Mesenchymal stem cell (in vitro differentiated cells and primary cell): Measurements from ENCODE around the gene ERGIC1.
A peak's percentile ranks its signal among the peaks of the same experiment; 100 is the strongest.

Source experiments
- DNase-seq: peaks from one replicate; pipeline ENCODE4 v3.0.0-alpha.2; 2013
- H2AFZ ChIP-seq: one replicate; pipeline ENCODE4 v1.6.1; 2013; ENCODE audit warnings: low read depth, mild to moderate bottlenecking, control low read depth, inconsistent platforms, low read length, moderate library complexity
- H2AK5ac ChIP-seq: 2 replicates; pipeline ENCODE4 v1.6.1; 2013; ENCODE audit warnings: low read length, moderate library complexity, mild to moderate bottlenecking, inconsistent platforms; ENCODE audit not compliant: severe bottlenecking
- H2BK120ac ChIP-seq: one replicate; pipeline ENCODE4 v1.6.1; 2013; ENCODE audit warnings: low read depth, mild to moderate bottlenecking, inconsistent platforms, low read length, moderate library complexity
- H2BK12ac ChIP-seq, 2 experiments: one replicate each; pipeline ENCODE4 v1.6.1; 2013; ENCODE audit warnings: inconsistent platforms in 2 of 2, low read length in 2 of 2, mild to moderate bottlenecking in 2 of 2, moderate library complexity in 2 of 2, control low read depth in 1 of 2
- H2BK15ac ChIP-seq: one replicate; pipeline ENCODE4 v1.6.1; 2013; ENCODE audit warnings: mild to moderate bottlenecking, low read depth, inconsistent platforms; ENCODE audit not compliant: poor library complexity, severe bottlenecking
- H2BK5ac ChIP-seq: 2 replicates; pipeline ENCODE4 v1.6.1; 2013; ENCODE audit warnings: low read depth, mild to moderate bottlenecking, low read length, control low read depth, inconsistent platforms; ENCODE audit not compliant: poor library complexity, severe bottlenecking
- H3K14ac ChIP-seq, 2 experiments: one replicate each; pipeline ENCODE4 v1.6.1; 2013; ENCODE audit warnings: inconsistent platforms in 2 of 2, low read length in 2 of 2, control low read depth in 1 of 2, mild to moderate bottlenecking in 1 of 2, moderate library complexity in 1 of 2
- H3K18ac ChIP-seq, 2 experiments: one replicate each; pipeline ENCODE4 v1.6.1; 2013; ENCODE audit warnings: inconsistent platforms in 2 of 2, low read length in 2 of 2, control low read depth in 1 of 2, low read depth in 1 of 2, mild to moderate bottlenecking in 1 of 2
- H3K23ac ChIP-seq, 2 experiments: one replicate each; pipeline ENCODE4 v1.6.1; 2013; ENCODE audit warnings: inconsistent platforms in 2 of 2, low read length in 2 of 2, mild to moderate bottlenecking in 2 of 2, moderate library complexity in 2 of 2, control low read depth in 1 of 2
- H3K27ac ChIP-seq: 2 replicates; pipeline ENCODE4 v1.5.1; 2013; ENCODE audit warnings: mild to moderate bottlenecking, moderate library complexity, low read length, control low read depth, inconsistent platforms; ENCODE audit not compliant: poor library complexity, severe bottlenecking
- H3K27me3 ChIP-seq, 2 experiments: 2 replicates each; pipeline versions ENCODE4 v1.6.1 to v1.7.0; 2013; ENCODE audit warnings: low read length in 2 of 2, mild to moderate bottlenecking in 2 of 2, moderate library complexity in 2 of 2, control low read depth in 1 of 2, inconsistent platforms in 1 of 2; ENCODE audit not compliant: control insufficient read depth in 1 of 2, insufficient read depth in 1 of 2
- H3K36me3 ChIP-seq, 2 experiments: 2 replicates each; pipeline versions ENCODE4 v1.6.1 to v1.7.0; 2013; ENCODE audit warnings: low read length in 2 of 2, control low read depth in 1 of 2, inconsistent platforms in 1 of 2, low read depth in 1 of 2, mild to moderate bottlenecking in 1 of 2; ENCODE audit not compliant: insufficient read depth in 2 of 2, control insufficient read depth in 1 of 2
- H3K4ac ChIP-seq, 2 experiments: one replicate each; pipeline ENCODE4 v1.6.1; 2013; ENCODE audit warnings: inconsistent platforms in 2 of 2, low read length in 2 of 2, mild to moderate bottlenecking in 2 of 2, moderate library complexity in 2 of 2, control low read depth in 1 of 2, low read depth in 1 of 2
- H3K4me1 ChIP-seq: 2 replicates; pipeline ENCODE4 v1.6.1; 2013; ENCODE audit warnings: low read depth, low read length, control low read depth; ENCODE audit not compliant: control insufficient read depth, insufficient read depth
- H3K4me2 ChIP-seq: 2 replicates; pipeline ENCODE4 v1.6.1; 2013; ENCODE audit warnings: low read length, mild to moderate bottlenecking, inconsistent platforms; ENCODE audit not compliant: poor library complexity, severe bottlenecking
- H3K4me3 ChIP-seq, 2 experiments: 2 replicates each; pipeline versions ENCODE4 v1.5.1 to v1.7.0; 2013; ENCODE audit warnings: low read length in 2 of 2, mild to moderate bottlenecking in 2 of 2, control low read depth in 1 of 2, low read depth in 1 of 2; ENCODE audit not compliant: insufficient read depth in 1 of 2
- H3K79me1 ChIP-seq: replicated peaks from 2 replicates; pipeline ENCODE4 v1.6.1; 2013; ENCODE audit warnings: mild to moderate bottlenecking, control low read depth, low read length, inconsistent platforms; ENCODE audit not compliant: poor library complexity, severe bottlenecking
- H3K9ac ChIP-seq: 2 replicates; pipeline ENCODE4 v1.7.0; 2013; ENCODE audit warnings: mild to moderate bottlenecking, low read length, moderate library complexity
- H3K9me3 ChIP-seq: 2 replicates; pipeline ENCODE4 v1.7.0; 2013; ENCODE audit warnings: mild to moderate bottlenecking, low read length; ENCODE audit not compliant: control insufficient read depth
- H4K8ac ChIP-seq: one replicate; pipeline ENCODE4 v1.6.1; 2013; ENCODE audit warnings: inconsistent platforms, mild to moderate bottlenecking, low read length, moderate library complexity
- H4K91ac ChIP-seq: one replicate; pipeline ENCODE4 v1.6.1; 2013; ENCODE audit warnings: mild to moderate bottlenecking, low read length, inconsistent platforms
- WGBS: methylation state at CpG from one replicate; pipeline ENCODE4 v1.1.7; 2013; ENCODE audit warnings: mixed read lengths; 5-methylcytosine and 5-hydroxymethylcytosine counted together

Gene ERGIC1

DNA sequence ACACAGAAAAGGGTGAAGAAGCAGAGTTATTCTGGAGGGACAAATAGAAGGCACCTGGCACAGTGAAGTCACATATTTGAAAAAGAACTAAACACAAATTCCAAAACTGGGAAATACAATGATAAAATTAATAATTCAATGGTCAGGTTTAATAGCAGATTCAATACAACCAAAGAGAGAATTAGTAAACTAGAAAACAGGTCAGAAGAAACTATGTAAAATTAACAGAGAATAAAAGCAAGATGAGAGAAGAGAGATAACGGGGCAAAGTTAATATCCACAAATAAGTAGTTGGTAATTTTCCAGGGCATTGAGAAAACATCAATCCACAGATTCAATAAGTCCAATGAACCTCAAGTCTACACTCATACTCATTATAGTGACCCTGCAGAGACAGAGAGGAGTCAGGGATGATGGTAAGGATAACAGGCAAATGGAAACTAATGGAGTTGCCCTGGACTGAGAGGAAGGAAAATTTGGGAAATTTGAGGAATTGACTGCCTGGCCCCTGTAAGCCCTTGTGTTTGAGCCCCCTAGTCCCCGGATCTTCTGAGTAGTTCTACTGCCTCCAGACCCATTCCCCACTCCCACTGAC is 8.3 kb upstream of the ERGIC1 start:
- DNase-seq = no peak

DNA sequence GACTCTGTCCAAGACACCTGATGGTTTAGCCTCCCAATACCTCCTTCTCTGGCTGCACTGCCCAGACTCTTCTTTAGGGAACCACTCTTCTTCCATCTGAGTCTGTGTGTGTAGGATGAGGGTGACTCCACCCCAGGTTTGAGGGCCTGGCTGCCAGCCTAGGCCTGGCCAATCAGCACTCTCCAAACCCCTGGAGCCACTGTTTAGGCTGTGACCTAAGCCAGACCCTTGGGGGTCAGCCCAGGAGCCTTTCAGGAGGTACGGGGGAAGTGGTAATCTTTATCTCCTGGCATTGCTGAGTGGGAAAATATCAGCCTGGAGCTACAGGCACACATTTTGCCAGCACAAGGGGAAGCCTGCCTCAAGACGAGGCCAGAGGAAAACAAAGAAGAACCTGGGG is 6.2 kb upstream of the ERGIC1 start:
- Histone ChIP-seq H3K27ac (no peak overlapping the region), H3K4ac (no peak overlapping the region), H2BK5ac (no peak overlapping the region), H2BK12ac (no peak overlapping the region), H3K4me3 (no peak overlapping the region), H3K27me3 (no peaks in the 10 kb centered on the region), H3K79me1 (no peaks in the 10 kb centered on the region), H2AFZ (no peak overlapping the region), H3K4me2 (no peak overlapping the region), H2BK120ac (no peak overlapping the region), H3K9me3 (peaks cover 22% of the 10 kb centered on the region), H3K23ac (no peak overlapping the region), H2BK15ac (no peak overlapping the region), H3K18ac (no peak overlapping the region), H3K14ac (no peak overlapping the region), H4K8ac (peak overlapping the region; percentile 7), H3K36me3 (no peaks in the 10 kb centered on the region), H3K4me1 (peaks cover 3% of the 10 kb centered on the region), H2AK5ac (no peak overlapping the region), H4K91ac (no peak overlapping the region), H3K9ac (no peak overlapping the region)
- no peak for DNase-seq
- WGBS = 63% methylated on average over 2 of the region's 2 CpGs

More for the DNA sequence above, 8.3 kb upstream of the ERGIC1 start:
- Histone ChIP-seq H2BK120ac (no peak overlapping the region), H3K4me1 (peaks cover 3% of the 10 kb centered on the region), H3K27me3 (no peaks in the 10 kb centered on the region), H3K9ac (no peak overlapping the region), H2AK5ac (no peak overlapping the region), H4K8ac (no peak overlapping the region), H4K91ac (no peak overlapping the region), H3K23ac (no peak overlapping the region), H2BK5ac (no peak overlapping the region), H3K4me2 (no peak overlapping the region), H3K27ac (no peak overlapping the region), H3K79me1 (no peaks in the 10 kb centered on the region), H2BK15ac (no peak overlapping the region), H2AFZ (no peak overlapping the region), H3K4ac (no peak overlapping the region), H2BK12ac (no peak overlapping the region), H3K9me3 (peaks cover 22% of the 10 kb centered on the region), H3K36me3 (no peaks in the 10 kb centered on the region), H3K14ac (no peak overlapping the region), H3K4me3 (peak overlapping the region in 1 of 2 experiments; percentile 14), H3K18ac (no peak overlapping the region)
- 100% methylated on average over 1 of the region's 2 CpGs for WGBS

DNA sequence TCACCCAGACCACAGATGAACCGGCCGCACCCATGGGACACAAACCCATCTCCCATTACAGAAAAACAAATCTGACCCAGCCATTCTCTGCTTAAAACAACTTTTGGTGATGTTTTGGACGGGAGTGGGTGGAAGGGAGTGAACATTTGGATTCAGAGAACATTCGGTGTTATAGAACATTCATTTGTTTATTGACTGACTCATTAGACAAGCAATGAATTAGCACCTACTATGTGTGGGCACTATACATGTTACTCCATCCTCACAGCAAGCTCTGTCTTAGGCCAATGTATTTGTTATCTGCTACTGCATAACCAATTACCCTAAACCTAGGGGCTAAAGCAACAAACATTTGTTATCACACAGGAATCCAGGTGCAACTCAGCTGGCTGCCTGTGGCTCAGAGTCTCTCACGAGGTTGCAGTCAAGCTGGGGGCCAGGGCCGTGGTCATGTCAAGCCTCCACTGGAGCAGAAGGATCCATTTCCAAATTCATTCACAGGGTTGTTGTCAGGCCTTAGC is 5.1 kb upstream of the ERGIC1 start:
- Histone ChIP-seq H3K27ac (no peak overlapping the region), H2BK5ac (no peak overlapping the region), H2BK12ac (no peak overlapping the region), H3K18ac (no peak overlapping the region), H3K4ac (no peak overlapping the region), H4K8ac (no peak overlapping the region), H2BK15ac (no peak overlapping the region), H3K36me3 (no peaks in the 10 kb centered on the region), H3K9ac (no peak overlapping the region), H3K23ac (no peak overlapping the region), H3K27me3 (no peaks in the 10 kb centered on the region), H2AFZ (no peak overlapping the region), H3K4me3 (no peak overlapping the region), H3K4me2 (no peak overlapping the region), H3K79me1 (no peaks in the 10 kb centered on the region), H4K91ac (no peak overlapping the region), H3K14ac (no peak overlapping the region), H3K9me3 (peaks cover 22% of the 10 kb centered on the region), H2AK5ac (no peak overlapping the region), H2BK120ac (no peak overlapping the region), H3K4me1 (peaks cover 6% of the 10 kb centered on the region)
- 59% methylated on average over 6 of the region's 6 CpGs for WGBS
- no peak for DNase-seq

DNA sequence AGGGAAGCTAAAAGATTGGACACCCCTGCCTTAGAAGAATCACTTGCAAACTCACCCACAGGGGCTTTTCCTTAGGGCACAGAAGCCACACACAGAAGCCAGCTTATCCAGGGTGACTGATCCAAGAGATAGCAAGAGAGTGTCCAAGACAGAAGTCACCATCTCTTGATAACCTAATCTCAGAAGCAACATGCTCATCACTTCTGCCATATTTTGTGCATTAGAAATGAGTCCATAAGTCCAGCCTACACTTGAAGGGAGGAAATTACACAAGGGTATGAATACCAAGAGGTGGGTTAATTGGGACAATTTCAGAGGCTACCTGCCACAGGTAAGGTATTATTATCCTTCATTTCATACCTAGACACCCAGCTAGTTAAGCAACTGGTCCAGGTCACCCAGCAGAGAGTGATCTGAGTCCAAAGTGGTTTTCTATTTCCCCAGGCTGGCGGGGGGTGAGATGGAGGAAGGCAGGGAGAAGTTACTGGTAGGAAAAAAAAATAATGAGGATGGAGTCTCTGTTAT is 3.7 kb upstream of the ERGIC1 start:
- H2BK5ac ChIP-seq = no peak overlapping the region
- H2BK12ac ChIP-seq = no peak overlapping the region
- peak overlapping the region; percentile 77 for H3K9ac ChIP-seq
- H3K27me3 ChIP-seq = no peaks in the 10 kb centered on the region
- no peak overlapping the region for H2AFZ ChIP-seq
- no peaks in the 10 kb centered on the region for H3K79me1 ChIP-seq
- no peaks in the 10 kb centered on the region for H3K36me3 ChIP-seq
- no peak overlapping the region for H3K4ac ChIP-seq
- H3K4me3 ChIP-seq = no peak overlapping the region
- no peak overlapping the region for H3K23ac ChIP-seq
- no peak overlapping the region for H2BK15ac ChIP-seq
- H2BK120ac ChIP-seq = no peak overlapping the region
- H4K91ac ChIP-seq = no peak overlapping the region
- DNase-seq = no peak
- H3K9me3 ChIP-seq = peaks cover 18% of the 10 kb centered on the region
- WGBS = no CpG with 5 or more reads among the region's 1 CpG
- H3K14ac ChIP-seq = no peak overlapping the region
- H3K27ac ChIP-seq = no peak overlapping the region
- H4K8ac ChIP-seq = no peak overlapping the region
- no peak overlapping the region for H3K18ac ChIP-seq
- no peak overlapping the region for H3K4me2 ChIP-seq
- peaks cover 10% of the 10 kb centered on the region for H3K4me1 ChIP-seq
- H2AK5ac ChIP-seq = no peak overlapping the region
